ENCODE results near the gene CAP2.

The CAP2 gene, protein sequence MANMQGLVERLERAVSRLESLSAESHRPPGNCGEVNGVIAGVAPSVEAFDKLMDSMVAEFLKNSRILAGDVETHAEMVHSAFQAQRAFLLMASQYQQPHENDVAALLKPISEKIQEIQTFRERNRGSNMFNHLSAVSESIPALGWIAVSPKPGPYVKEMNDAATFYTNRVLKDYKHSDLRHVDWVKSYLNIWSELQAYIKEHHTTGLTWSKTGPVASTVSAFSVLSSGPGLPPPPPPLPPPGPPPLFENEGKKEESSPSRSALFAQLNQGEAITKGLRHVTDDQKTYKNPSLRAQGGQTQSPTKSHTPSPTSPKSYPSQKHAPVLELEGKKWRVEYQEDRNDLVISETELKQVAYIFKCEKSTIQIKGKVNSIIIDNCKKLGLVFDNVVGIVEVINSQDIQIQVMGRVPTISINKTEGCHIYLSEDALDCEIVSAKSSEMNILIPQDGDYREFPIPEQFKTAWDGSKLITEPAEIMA

DNA sequence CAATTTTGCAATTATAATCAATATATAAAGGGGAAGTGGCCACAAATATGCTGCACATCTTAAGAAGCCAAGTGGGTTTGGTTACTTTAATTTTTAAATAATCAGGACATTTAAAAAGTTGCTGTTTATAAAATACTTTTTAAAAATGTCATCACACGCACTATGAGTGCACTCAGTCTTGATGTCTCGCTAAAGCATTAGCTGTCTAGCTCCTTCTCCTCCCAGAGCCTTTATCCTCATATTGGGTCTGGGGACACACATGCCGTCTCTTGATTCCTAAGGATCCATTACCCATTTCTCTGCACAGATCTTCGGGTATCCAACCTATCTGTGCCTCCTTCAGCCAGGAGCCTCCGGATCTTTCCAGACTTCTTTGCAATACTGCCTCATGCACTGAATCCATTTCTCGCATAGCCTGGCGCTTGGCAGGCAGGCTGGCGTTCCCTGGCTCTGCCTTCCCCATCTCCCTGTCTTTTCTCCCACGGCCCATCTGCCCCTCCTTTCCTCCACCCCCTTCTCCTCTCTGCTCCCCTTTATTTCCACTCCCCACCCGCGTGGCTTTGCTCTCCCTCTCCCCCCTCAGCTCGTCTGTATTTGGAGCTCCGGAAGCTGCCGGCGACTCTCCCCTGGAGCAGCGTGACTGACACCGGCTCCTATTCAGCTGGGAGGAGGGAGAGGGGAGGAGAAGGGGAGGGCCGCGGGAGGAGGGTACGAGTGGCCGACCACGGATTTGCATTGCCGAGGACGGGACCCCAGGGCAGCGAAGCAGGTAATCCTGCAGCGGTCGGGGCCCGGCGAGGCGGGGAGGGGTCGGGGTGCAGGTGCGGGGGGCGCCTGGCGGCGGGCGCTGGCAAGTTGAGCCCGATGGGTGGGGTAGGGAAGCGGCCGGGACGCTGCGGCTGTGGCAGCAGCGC, at the start of gene CAP2:
Gene CAP2, plus strand, starts transcription at position 618 of the 914 bp plus-strand sequence. CDS start 27,961 bp downstream, outside the sequence.
- DNase-seq (ENCODE audit: low spot score): peak; percentile 79

DNA sequence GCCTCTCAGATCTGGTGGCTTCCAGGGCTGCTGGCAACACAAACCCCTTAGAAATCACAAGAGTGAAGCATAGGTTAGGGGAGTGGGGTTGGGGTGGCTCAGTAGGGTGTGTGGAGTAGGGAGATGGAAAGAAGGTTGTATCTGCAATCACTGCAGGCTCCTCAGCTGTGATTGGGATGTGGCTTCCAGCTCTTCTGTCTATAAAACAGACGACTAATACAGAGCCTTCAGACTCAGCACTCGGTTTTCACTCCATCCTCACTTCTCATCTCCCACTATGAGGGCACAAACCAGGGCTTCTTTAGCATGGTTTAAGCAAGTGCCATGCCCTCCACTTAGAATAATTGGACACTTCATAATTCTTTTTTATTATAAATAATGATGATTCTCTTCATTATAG, 46.4 kb upstream of the CAP2 start:
- DNase-seq (ENCODE audit: low spot score): no peak

DNA sequence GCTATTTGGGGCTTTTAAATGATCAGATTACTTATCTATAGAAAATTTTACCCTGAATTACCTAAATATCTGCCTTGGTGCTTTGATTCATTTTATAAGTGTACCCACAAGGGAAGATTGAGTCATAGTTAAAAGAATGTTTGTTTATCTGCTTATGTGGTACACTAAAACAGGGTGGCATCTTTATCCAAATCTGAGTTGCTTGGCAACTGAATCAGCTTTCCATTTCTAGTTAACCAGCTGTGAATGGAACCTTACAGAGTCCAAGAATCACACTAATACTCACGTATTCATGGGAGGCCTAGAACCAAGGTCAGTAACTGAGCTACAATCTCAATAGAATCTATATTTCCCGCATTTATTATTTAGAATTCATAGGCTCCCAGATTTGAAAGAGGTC, 44.0 kb upstream of the CAP2 start:
- DNase-seq (ENCODE audit: low spot score): peak; percentile 12

DNA sequence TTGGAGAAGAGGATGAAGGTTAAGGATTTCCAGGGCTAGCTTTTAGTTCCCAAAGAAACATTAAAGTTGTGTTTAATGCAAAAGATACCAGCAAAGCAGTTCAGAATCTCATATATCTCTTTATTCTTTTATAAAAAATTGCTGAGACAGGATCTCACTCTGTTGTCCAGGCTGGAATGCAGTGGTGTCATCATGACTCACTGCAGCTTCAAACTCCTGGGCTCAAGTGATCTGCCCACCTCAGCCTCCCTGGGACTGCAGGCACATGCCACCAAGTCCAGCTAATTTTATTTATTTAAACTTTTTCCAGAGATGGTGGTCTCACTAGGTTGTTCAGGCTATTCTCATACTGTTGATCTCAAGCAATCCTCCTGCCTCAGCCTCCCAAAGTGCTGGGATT, 41.1 kb upstream of the CAP2 start:
- DNase-seq (ENCODE audit: low spot score): peak; percentile 49

DNA sequence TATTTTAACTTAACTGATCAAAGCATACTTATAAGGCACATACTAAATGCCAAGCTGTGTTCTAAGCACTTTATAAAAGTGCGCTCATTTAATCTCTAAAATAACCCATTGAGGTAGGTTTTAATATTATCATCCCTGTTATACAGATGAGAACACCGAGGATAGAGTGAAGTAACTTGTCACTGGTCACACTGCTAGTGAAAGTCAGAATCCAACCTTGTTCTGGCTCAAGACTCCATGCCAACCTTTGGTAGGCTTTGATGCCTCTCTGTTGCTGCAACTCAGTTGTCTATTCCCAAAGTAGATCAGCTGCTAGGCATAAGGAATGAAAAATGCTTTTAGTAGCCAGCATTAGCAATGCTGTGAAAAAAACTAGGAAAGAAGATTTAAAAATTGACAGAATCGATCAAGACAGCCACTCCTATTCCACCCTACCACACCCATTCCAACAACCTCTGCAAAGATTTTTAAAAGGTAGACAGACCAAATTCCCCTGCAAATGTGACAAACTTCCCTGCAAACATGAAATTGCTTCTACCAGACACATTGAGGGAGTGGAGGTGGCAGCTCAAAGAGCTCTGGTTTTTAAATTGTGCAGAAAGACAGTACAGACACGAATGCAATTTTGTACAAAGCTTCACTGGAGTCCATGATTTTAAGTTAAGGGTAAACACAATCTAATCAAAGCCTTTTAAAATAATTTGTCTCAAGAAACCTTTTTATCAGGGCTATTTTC, 39.8 kb upstream of the CAP2 start:
- no peak for DNase-seq (ENCODE audit: low spot score)

DNA sequence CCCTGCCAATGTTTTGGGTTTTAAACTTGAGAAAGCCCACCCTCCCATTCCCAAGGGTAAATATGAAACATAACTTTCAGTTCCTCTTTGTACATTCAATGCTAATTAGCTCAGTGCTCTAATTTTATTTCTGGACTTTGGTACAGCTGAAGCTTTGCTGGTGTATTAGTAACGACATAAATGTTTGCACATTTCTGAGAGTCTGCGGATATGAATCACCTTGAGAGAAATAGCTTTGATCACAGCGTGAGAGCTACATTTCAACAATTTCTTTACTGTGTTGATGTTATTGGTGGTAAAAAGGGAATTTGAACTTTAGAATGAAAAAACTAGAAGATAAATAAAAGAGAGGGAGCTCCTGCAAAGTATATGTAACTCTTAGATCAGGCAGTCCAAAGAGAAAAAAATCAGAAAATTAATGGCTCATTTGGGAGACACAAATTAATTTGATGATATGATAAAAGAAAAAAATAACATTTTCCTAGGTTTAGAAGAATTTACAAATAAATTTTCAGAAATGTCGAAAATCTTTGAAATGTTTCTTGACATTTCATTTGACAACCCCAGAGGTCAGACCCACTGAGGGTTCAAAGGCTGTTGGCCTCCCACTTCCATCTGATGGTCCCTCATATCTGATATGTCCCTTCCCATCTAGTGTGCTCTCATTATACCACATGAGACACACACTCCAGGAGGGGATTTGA, 38.5 kb upstream of the CAP2 start:
- peak; percentile 46 for DNase-seq (ENCODE audit: low spot score)

DNA sequence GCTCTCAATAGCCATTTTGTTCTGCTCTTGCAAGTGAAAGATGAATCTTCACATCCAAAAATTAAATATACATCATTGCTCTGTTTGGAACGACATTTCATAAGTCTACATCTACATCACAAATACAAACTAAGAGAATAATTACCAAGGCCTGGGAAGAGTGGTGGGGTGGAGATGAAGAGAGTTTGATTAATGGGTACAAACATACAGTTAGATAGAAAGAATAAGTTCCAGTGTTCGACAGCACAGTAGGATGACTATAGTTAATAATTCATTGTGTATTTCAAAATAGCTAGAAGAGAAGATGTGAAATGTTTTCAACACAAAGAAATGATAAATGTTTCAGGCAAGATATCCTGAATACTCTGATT, 38.0 kb upstream of the CAP2 start:
- DNase-seq (ENCODE audit: low spot score): no peak

DNA sequence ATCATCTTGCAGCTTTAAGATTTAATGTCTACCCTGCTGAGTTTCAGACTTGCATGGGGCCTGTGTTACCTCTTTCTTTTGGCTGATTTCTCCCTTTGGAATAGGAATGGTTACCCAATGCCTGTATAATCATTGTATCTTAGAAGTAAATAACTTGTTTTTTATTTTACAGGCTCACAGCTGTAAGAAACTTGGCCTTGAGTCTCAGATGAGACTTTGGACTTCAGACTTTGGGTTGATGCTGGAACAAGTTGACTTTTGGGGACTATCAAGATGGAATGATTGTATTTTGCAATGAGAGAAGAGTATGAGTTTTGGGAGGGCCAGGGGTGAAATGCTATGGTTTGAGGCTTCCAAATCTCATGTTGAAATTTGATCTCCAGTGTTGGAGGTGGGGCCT, 34.9 kb upstream of the CAP2 start:
- DNase-seq (ENCODE audit: low spot score): no peak

DNA sequence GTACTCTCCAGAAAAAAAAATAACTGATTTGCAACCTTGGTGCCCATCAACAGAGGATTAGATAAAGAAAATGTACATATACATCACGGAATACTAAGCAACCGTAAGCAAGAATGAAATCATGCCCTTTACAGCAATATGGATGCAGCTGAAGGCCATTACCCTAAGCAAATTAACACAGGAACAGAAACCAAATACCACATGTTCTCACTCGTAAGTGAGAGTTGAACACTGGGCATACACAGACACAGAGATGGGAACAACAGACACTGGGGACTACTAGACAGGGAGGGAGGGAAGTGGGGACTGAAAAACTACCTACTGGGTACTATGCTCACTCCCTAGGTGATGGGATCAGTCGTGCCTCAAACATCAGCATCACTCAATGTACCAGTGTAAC, 32.8 kb upstream of the CAP2 start:
- no peak for DNase-seq (ENCODE audit: low spot score)

DNA sequence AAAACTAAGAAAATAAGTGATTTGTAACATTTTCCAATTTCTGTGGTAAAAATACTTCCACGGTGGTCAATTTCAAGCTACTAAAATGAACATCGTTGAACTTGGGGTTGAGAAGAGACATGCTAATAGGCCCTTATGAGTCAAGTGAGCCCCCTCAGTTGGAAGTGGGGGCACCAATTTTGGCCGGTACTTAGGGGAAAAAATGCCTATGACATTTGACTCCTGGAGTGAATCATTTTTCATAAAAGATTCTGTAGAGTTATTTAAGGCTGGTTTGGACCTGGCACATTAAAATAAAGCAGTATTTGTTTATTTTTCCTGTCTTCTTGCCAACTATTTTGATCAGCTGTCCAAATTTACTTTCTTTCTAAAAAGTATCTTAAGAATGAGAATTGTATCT, 32.4 kb upstream of the CAP2 start:
- no peak for DNase-seq (ENCODE audit: low spot score)

DNA sequence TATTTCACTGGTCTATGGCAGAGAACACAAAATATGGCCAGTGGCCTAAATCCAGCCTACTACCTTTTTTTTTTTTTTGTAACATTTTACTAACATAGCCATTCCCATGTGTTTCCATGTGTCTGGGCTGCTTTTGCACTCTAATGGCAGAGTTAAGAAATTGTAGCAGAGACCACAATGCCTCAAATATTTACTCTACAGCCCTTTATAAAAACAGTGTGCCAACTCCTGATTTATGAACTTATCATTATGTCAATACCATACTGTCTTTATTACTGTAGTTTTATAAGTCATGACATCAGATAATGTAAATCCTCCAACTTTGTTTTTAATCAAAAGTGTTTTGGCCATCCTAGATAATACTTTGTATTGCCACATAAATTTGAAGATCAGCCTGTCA, 27.4 kb upstream of the CAP2 start:
- DNase-seq (ENCODE audit: low spot score): no peak

DNA sequence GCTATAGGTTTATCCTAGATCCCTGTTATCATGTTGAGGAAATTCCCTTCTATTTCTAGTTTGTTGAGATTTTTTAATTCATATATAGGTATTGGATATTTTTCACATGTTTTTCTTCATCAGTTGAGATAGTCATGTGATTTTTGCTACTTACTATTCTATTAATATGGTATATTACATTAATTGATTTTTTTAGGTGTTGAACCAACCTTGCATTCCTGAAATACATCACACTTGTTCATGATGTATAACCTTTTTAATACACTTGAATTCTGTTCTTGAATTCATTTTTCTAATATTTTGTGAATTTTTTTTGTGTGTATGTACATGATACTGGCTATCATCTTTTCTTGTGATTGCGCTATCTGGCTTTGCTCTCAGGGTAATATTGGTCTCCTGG, 25.5 kb upstream of the CAP2 start:
- DNase-seq (ENCODE audit: low spot score): no peak

DNA sequence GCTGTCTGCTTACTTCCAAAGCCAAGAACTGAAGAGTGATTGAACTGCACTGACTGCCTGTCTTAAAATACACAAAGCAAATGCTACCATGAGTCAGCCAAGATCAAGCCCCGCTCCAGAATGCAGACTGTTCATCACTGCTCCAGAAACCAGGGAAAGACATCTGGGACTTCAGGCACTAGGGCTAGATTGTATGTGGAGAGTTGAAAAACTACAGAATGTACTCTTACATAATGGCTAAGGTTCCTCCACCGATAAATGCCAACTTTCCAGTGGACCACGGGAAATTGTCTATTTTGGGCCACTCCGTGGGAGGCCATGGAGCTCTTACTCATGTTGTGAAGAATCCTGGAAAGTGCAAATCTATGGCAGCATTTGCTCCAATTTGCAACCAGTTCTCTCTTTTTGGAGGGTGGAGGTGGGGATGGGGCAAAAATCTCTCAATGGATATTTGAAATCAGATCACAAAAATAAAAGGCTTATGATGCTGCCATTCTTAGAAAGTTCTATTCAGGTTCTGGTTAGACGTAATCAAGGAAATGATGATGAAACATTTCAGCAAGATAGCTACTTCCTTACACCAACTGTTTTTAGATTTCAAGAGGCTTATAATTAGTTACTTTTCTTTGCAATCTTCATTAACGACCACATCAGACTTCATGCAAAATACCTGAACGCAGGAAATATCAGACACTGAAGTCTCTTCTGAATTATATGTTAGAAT, 11.8 kb upstream of the CAP2 start:
- no peak for DNase-seq (ENCODE audit: low spot score)

DNA sequence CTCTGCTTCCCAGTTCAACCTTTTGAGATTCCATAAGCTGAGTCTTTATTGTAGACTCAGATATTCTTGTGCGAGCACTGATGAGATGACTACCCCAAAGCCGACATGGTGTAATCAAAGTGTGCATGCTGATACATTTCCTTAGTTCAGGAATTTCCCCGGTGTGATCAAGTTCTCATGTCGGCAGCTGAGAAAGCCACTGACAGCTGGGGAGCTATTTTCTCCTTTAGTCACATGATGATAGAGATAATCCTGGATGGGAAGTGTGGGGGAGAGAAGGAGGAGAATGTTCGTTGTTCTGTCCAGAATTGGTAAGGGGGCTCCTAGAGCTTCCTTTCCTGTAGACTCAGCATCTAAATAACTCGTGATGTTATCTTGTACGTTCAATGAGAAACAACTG, 7.7 kb upstream of the CAP2 start:
- peak; percentile 39 for DNase-seq (ENCODE audit: low spot score)

DNA sequence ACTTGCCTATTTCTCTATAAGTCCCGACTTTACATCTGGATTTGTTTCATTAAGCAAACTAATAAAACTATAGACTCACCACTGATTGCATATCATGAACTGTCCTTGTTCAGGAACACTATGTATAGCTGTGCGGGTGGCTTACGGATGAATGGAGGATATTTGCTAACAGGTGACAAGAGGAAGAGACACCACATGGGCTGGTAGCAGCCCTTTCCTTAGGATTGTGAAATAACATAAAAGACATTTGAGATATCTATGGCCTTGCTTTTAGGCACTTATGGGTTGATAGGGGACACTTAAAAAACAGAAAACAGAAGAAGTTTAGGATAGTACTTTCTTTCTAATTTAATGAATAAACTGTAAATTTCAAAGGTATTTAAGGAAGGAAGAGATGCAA, 5.0 kb upstream of the CAP2 start:
- no peak for DNase-seq (ENCODE audit: low spot score)

DNA sequence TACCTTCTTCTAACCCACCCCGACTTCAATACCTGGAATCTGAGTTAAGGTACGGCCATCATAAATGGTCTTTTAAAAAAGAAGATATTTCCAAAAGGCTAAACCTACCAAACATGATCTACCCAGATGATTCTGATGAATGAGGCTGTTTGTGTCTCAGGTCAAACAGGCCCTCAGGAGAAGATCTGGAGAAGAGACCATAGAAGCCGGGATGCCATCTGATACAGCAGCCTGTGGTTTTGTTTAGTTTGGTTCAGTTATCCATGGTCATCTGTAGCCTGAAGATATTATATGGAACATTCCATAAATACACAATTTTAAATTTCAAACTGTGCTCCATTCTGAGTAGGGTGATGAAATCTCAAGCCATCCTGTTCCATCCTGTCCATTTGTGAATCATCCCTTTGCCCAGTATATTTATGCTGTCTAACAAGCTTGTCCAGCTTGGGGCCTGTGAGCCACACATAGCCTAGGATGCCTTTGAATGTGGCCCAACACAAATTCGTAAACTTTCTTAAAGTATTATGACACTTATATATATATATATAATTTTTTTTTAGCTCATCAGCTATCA, 4.0 kb upstream of the CAP2 start:
- DNase-seq (ENCODE audit: low spot score): peak; percentile 30

DNA sequence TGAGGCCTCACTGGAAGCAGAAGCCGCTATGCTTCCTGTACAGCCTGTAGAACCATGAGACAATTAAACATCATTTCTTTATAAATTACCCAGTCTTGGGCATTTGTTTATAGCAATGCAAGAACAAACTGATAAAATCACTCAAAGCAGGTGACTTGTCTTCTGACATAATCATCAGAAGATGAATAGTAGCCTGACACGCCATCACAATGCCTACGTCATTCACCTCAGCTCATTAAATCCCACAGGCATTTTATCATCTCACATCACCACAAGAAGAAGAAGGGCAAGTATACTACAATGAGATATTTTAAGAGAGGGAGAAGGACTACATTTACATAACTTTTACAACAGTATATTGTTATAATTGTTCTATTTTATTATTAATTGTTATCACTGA, 3.1 kb upstream of the CAP2 start:
- no peak for DNase-seq (ENCODE audit: low spot score)

DNA sequence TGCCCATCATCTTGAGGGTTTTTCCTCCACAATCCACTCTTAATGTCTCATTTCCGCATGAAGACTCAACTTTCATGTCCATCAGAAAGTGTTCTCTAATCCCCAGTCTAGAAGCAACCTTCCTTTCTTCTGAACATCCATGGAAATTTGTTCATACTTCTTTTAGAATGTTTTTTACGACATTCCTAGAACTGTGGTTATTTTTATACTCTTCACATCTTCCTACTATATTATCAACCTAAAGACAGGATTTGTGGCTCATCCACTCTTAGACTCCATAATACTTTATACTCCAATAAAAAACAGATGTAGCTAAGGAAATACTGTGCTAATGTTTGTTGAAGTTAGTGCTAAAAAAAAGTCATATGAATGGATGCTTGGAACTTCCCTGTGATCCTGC, 1.4 kb upstream of the CAP2 start:
- no peak for DNase-seq (ENCODE audit: low spot score)

DNA sequence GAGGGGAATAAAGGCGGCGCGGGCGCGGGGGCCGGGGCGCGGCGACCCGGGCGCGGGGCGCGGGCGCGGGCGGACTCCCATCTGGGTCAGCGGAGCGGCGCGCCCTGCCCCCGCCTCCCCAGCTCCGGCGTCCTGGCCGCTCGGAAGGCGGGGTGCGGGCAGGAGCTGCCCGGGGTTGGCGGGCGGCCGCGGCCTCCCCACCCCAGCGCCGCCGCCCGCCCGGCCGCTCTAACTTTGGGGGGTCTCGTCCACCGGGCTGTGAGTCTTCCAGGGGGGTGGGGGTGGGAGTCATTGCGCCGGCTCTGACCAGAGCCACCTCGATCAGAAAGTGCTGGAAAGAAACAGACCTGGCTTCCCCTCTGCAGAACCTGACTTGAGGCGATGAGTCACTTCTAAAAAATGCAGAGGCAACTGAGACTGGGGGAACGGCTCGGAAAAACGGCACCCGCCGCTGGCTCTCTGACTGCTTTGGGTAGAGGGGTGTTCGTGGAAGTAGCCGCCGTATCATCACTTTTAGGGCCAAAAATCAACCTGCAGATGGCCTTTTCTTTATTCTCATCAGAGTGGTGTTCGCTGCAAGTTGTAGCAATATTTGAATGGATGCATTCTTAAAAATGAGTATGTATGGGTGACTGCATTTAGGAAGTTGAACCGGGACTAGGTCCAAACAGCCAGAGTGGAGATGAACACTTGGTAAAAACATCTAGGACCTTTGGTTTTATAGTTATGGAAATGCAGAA, 667 bp downstream of the CAP2 start:
- peak; percentile 85 for DNase-seq (ENCODE audit: low spot score)

DNA sequence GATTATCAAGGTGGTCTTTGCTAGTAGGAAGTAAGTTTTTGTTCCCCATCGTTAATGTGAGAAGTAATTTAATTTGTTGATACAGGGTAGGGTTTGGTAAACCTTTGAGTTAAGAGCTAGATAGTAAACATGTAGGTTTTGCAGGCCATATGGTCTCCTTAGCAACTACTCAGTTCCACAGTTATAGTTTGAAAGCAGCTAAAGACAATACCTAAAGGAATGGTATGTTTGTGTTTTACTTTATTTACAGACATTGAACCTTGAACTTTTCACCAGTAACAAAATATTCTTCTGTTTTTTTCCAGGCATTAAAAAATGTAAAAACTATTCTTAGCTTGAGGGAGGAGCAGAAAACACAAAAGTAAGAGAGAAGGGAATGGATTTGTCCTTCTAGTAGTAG, 1.7 kb downstream of the CAP2 start:
- no peak for DNase-seq (ENCODE audit: low spot score)

Measured in kidney tubule cell (primary cell).